Mesendoderm (in vitro differentiated cells): ENCODE data around the gene FAM161A.
"Not testable (repeated sequence)": the region's sequence is repeated elsewhere in the genome, so short reads cannot be mapped to it uniquely, and the experiment has no call there.

ENCODE experiments used
- DNase-seq: peaks from one replicate; pipeline ENCODE4 v3.0.0; 2013
- H2AK5ac ChIP-seq: 2 replicates; pipeline ENCODE4 v1.6.1; 2013; ENCODE audit warnings: low read length, inconsistent platforms
- H2BK120ac ChIP-seq: 2 replicates; pipeline ENCODE4 v1.6.1; 2013; ENCODE audit warnings: low read depth, mild to moderate bottlenecking, low read length, moderate library complexity, mixed read lengths
- H2BK15ac ChIP-seq: replicated peaks from 2 replicates; pipeline ENCODE4 v1.6.1; 2013; ENCODE audit warnings: low read depth, mild to moderate bottlenecking, moderate library complexity
- H2BK5ac ChIP-seq: 2 replicates; pipeline ENCODE4 v1.6.1; 2013; ENCODE audit warnings: low read length, inconsistent platforms
- H3K18ac ChIP-seq: 2 replicates; pipeline ENCODE4 v1.6.1; 2013; ENCODE audit warnings: mild to moderate bottlenecking, low read length, mixed read lengths
- H3K23ac ChIP-seq: one replicate; pipeline ENCODE4 v1.6.1; 2013; ENCODE audit warnings: low read length
- H3K27ac ChIP-seq: 2 replicates; pipeline ENCODE4 v1.5.1; 2013; ENCODE audit warnings: low read depth, mild to moderate bottlenecking, inconsistent platforms, low read length, moderate library complexity
- H3K27me3 ChIP-seq: 2 replicates; pipeline ENCODE4 v1.6.1; 2013; ENCODE audit warnings: low read length, control low read depth, mild to moderate bottlenecking, inconsistent platforms; ENCODE audit not compliant: insufficient read depth, poor library complexity
- H3K36me3 ChIP-seq: 2 replicates; pipeline ENCODE4 v1.6.1; 2013; ENCODE audit warnings: low read length, inconsistent platforms; ENCODE audit not compliant: control insufficient read depth, insufficient read depth
- H3K4ac ChIP-seq: one replicate; pipeline ENCODE4 v1.6.1; 2013; ENCODE audit warnings: low read depth, mild to moderate bottlenecking, low read length, moderate library complexity
- H3K4me1 ChIP-seq: 2 replicates; pipeline ENCODE4 v1.6.1; 2013; ENCODE audit warnings: low read depth, low read length, inconsistent platforms; ENCODE audit not compliant: control insufficient read depth
- H3K4me2 ChIP-seq: 2 replicates; pipeline ENCODE4 v1.6.1; 2013; ENCODE audit warnings: low read length
- H3K4me3 ChIP-seq: 2 replicates; pipeline ENCODE4 v1.5.1; 2013; ENCODE audit warnings: mild to moderate bottlenecking, low read length
- H3K56ac ChIP-seq: one replicate; pipeline ENCODE4 v1.6.1; 2013; ENCODE audit warnings: low read length
- H3K79me1 ChIP-seq: 2 replicates; pipeline ENCODE4 v1.6.1; 2013; ENCODE audit warnings: low read length, inconsistent platforms
- H3K79me2 ChIP-seq: 2 replicates; pipeline ENCODE4 v1.6.1; 2013; ENCODE audit warnings: mild to moderate bottlenecking, low read length; ENCODE audit not compliant: control insufficient read depth, insufficient read depth
- H3K9ac ChIP-seq: 2 replicates; pipeline ENCODE4 v1.6.1; 2013; ENCODE audit warnings: low read length, inconsistent platforms
- H4K5ac ChIP-seq: one replicate; pipeline ENCODE4 v1.6.1; 2013; ENCODE audit warnings: low read length
- H4K8ac ChIP-seq: one replicate; pipeline ENCODE4 v1.6.1; 2013; ENCODE audit warnings: low read depth, mild to moderate bottlenecking, control low read depth, low read length, moderate library complexity
- WGBS: extraction: QIAGEN DNeasy Blood & Tissue Kit; methylation state at CpG from one replicate; pipeline ENCODE4 v1.1.7; 2013; ENCODE audit warnings: low lambda C conversion rate, missing lambda C conversion rate; ENCODE audit not compliant: insufficient coverage; ENCODE audit errors: extremely low coverage; 5-methylcytosine and 5-hydroxymethylcytosine counted together

The FAM161A gene

GRCh38 chr2:61814539-61815160 is 39.2 kb downstream of the FAM161A start:
- H3K27me3 ChIP-seq, result no peaks in the 10 kb centered on the region
- H3K4me2 ChIP-seq, result no peak overlapping the region
- no peaks in the 10 kb centered on the region for H3K79me2 ChIP-seq
- no peak for DNase-seq
- no peak overlapping the region for H4K5ac ChIP-seq
- no peak overlapping the region for H3K9ac ChIP-seq
- no peak overlapping the region for H2BK5ac ChIP-seq
- no peak overlapping the region for H4K8ac ChIP-seq
- H3K4me3 ChIP-seq, result no peak overlapping the region
- no peak overlapping the region for H3K18ac ChIP-seq
- no peak overlapping the region for H2AK5ac ChIP-seq
- H3K4ac ChIP-seq, result no peak overlapping the region
- no peak overlapping the region for H3K56ac ChIP-seq
- H3K27ac ChIP-seq, result no peak overlapping the region
- WGBS, result no CpG with 5 or more reads among the region's 6 CpGs
- H3K79me1 ChIP-seq, result no peaks in the 10 kb centered on the region
- no peak overlapping the region for H2BK15ac ChIP-seq
- H2BK120ac ChIP-seq, result no peak overlapping the region
- H3K36me3 ChIP-seq, result no peaks in the 10 kb centered on the region
- H3K23ac ChIP-seq, result no peak overlapping the region
- H3K4me1 ChIP-seq, result no peaks in the 10 kb centered on the region

- not testable (repeated sequence) for H3K79me1 ChIP-seq, H3K4ac ChIP-seq, H2BK120ac ChIP-seq, H3K27me3 ChIP-seq, H2BK5ac ChIP-seq, H2AK5ac ChIP-seq, H2BK15ac ChIP-seq, H4K5ac ChIP-seq, H3K4me3 ChIP-seq, H3K79me2 ChIP-seq, H3K18ac ChIP-seq, DNase-seq, H3K4me2 ChIP-seq, H3K36me3 ChIP-seq, H3K27ac ChIP-seq, H4K8ac ChIP-seq, H3K9ac ChIP-seq, H3K23ac ChIP-seq, H3K56ac ChIP-seq, H3K4me1 ChIP-seq
- WGBS, result no CpG with 5 or more reads among the region's 3 CpGs
Observed at GRCh38 chr2:61813314-61813713, 40.5 kb downstream of the FAM161A start.

GRCh38 chr2:61811821-61812220 is 42.0 kb downstream of the FAM161A start:
- DNase-seq, result no peak
- no peak overlapping the region for H3K23ac ChIP-seq

GRCh38 chr2:61810203-61810602 is 43.7 kb downstream of the FAM161A start:
- H3K56ac ChIP-seq, H3K27me3 ChIP-seq, H3K4me2 ChIP-seq, H3K4ac ChIP-seq, H2AK5ac ChIP-seq, H3K18ac ChIP-seq, DNase-seq, H2BK15ac ChIP-seq, H4K5ac ChIP-seq, H2BK5ac ChIP-seq, H4K8ac ChIP-seq, H3K23ac ChIP-seq, H3K4me1 ChIP-seq, H2BK120ac ChIP-seq, H3K79me2 ChIP-seq, H3K9ac ChIP-seq, H3K27ac ChIP-seq, H3K36me3 ChIP-seq, H3K4me3 ChIP-seq, H3K79me1 ChIP-seq: not testable (repeated sequence)
- no CpG with 5 or more reads among the region's 1 CpG for WGBS

More at GRCh38 chr2:61811821-61812220, 42.0 kb downstream of the FAM161A start:
- no peak overlapping the region for H3K56ac ChIP-seq
- WGBS, result no CpG with 5 or more reads among the region's 3 CpGs
- no peak overlapping the region for H2BK120ac ChIP-seq
- no peak overlapping the region for H3K4me2 ChIP-seq
- no peaks in the 10 kb centered on the region for H3K79me2 ChIP-seq
- H3K4me3 ChIP-seq, result no peak overlapping the region
- H4K8ac ChIP-seq, result no peak overlapping the region
- no peaks in the 10 kb centered on the region for H3K36me3 ChIP-seq
- no peak overlapping the region for H3K18ac ChIP-seq
- H3K79me1 ChIP-seq, result no peaks in the 10 kb centered on the region
- no peaks in the 10 kb centered on the region for H3K27me3 ChIP-seq
- H4K5ac ChIP-seq, result no peak overlapping the region
- H3K9ac ChIP-seq, result no peak overlapping the region
- no peak overlapping the region for H2AK5ac ChIP-seq
- no peak overlapping the region for H2BK15ac ChIP-seq
- no peak overlapping the region for H2BK5ac ChIP-seq
- H3K4ac ChIP-seq, result no peak overlapping the region
- no peak overlapping the region for H3K27ac ChIP-seq
- H3K4me1 ChIP-seq, result no peaks in the 10 kb centered on the region

GRCh38 chr2:61808693-61809092 is 45.2 kb downstream of the FAM161A start:
- not testable (repeated sequence) for H2BK5ac ChIP-seq, H3K4me2 ChIP-seq, H3K4me1 ChIP-seq, H3K9ac ChIP-seq, H3K36me3 ChIP-seq, H3K23ac ChIP-seq, H4K5ac ChIP-seq, DNase-seq, H3K27ac ChIP-seq, H3K4ac ChIP-seq, H3K27me3 ChIP-seq, H3K4me3 ChIP-seq, H3K18ac ChIP-seq, H2AK5ac ChIP-seq, H4K8ac ChIP-seq, H3K56ac ChIP-seq, H2BK120ac ChIP-seq, H2BK15ac ChIP-seq, H3K79me2 ChIP-seq, H3K79me1 ChIP-seq
- WGBS, result no CpG with 5 or more reads among the region's 5 CpGs
